GM23338 (cell line): ENCODE data around the gene TUBD1. TPM values are rescaled to one million over a fixed set of nuclear protein-coding genes. Genes with fewer than 3 reads are reported as not detected.
"Not testable (repeated sequence)": the region's sequence is repeated elsewhere in the genome, so short reads cannot be mapped to it uniquely, and the experiment has no call there.

Experiments
- ATAC-seq: fragments of 200-7000 bp; cut with Tn5 transposase; 3 replicates; pipeline ENCODE4 v1.9.1; 2020
- DNase-seq: peaks from one replicate; pipeline ENCODE4 v3.0.0-alpha.2; 2015; ENCODE audit warnings: low spot score
- H2AFZ ChIP-seq: fragments of 200-600 bp; sonication (generic); 2 replicates; pipeline ENCODE4 v1.8.0; 2016; ENCODE audit warnings: antibody characterized with exemption, mild to moderate bottlenecking, moderate library complexity
- H3F3A ChIP-seq: fragments of 200-600 bp; sonication (generic); replicated peaks from 2 replicates; pipeline ENCODE4 v1.8.0; 2017; ENCODE audit warnings: antibody characterized with exemption, mixed run types, low read depth
- H3K27ac ChIP-seq: fragments of 200-600 bp; sonication (generic); 2 replicates; pipeline ENCODE4 v1.6.1; 2016; ENCODE audit warnings: low read depth
- H3K27me3 ChIP-seq: fragments of 200-600 bp; sonication (generic); 2 replicates; pipeline ENCODE4 v1.8.0; 2016; ENCODE audit warnings: mild to moderate bottlenecking, mixed run types, moderate library complexity; ENCODE audit not compliant: insufficient read depth
- H3K36me3 ChIP-seq: fragments of 200-600 bp; sonication (generic); 2 replicates; pipeline ENCODE4 v1.8.0; 2016; ENCODE audit warnings: mild to moderate bottlenecking; ENCODE audit not compliant: insufficient read depth
- H3K4me1 ChIP-seq: fragments of 200-600 bp; sonication (generic); 2 replicates; pipeline ENCODE4 v1.8.0; 2016; ENCODE audit warnings: mild to moderate bottlenecking, moderate library complexity; ENCODE audit not compliant: insufficient read depth
- H3K4me2 ChIP-seq: fragments of 200-600 bp; sonication (generic); 2 replicates; pipeline ENCODE4 v1.7.1; 2017; ENCODE audit warnings: mixed run types
- H3K4me3 ChIP-seq: fragments of 200-600 bp; sonication (generic); 2 replicates; pipeline ENCODE4 v1.6.1; 2016; ENCODE audit warnings: mixed run types
- H3K79me2 ChIP-seq: fragments of 200-600 bp; sonication (generic); replicated peaks from 2 replicates; pipeline ENCODE4 v1.8.0; 2017; ENCODE audit warnings: mild to moderate bottlenecking; ENCODE audit not compliant: insufficient read depth
- H3K9me2 ChIP-seq: fragments of 200-600 bp; sonication (generic); 2 replicates; pipeline ENCODE4 v1.8.0; 2017; ENCODE audit not compliant: insufficient read depth
- H4K20me1 ChIP-seq: fragments of 200-600 bp; sonication (generic); replicated peaks from 2 replicates; pipeline ENCODE4 v1.8.0; 2017; ENCODE audit warnings: mild to moderate bottlenecking; ENCODE audit not compliant: insufficient read depth
- H3K27ac Mint-ChIP-seq: 2 replicates; pipeline ENCODE4 v1.8.0; 2020; ENCODE audit warnings: inconsistent platforms, mild to moderate bottlenecking, moderate library complexity, mixed read lengths
- H3K27me3 Mint-ChIP-seq: 3 replicates; pipeline ENCODE4 v1.8.0; 2022; ENCODE audit warnings: low read depth, mild to moderate bottlenecking, moderate library complexity, mixed read lengths, inconsistent platforms; ENCODE audit not compliant: insufficient read depth, poor library complexity
- H3K36me3 Mint-ChIP-seq: 3 replicates; pipeline ENCODE4 v1.8.0; 2021; ENCODE audit warnings: low read depth, mild to moderate bottlenecking, inconsistent platforms, moderate library complexity, mixed read lengths
- H3K4me1 Mint-ChIP-seq: 3 replicates; pipeline ENCODE4 v1.8.0; 2020; ENCODE audit warnings: mild to moderate bottlenecking, inconsistent platforms, mixed read lengths
- H3K4me3 Mint-ChIP-seq: 3 replicates; pipeline ENCODE4 v1.8.0; 2021; ENCODE audit warnings: moderate library complexity, mild to moderate bottlenecking, inconsistent platforms, mixed read lengths
- H3K9me3 Mint-ChIP-seq: 3 replicates; pipeline ENCODE4 v1.8.0; 2020; ENCODE audit warnings: moderate library complexity, mild to moderate bottlenecking, inconsistent platforms, mixed read lengths
- CREB1 ChIP-seq: fragments of 250-450 bp; sonication (Bioruptor Pico); IDR thresholded peaks from 2 replicates; pipeline ENCODE4 v1.5.0; 2020; ENCODE audit warnings: low read depth, mild to moderate bottlenecking, moderate library complexity
- EZH2 ChIP-seq: fragments of 200-600 bp; sonication (generic); IDR thresholded peaks from one replicate; pipeline ENCODE4 v1.8.0; 2017; ENCODE audit warnings: antibody characterized with exemption, mild to moderate bottlenecking, low read depth; ENCODE audit not compliant: unreplicated experiment
- EZH2phosphoT487 ChIP-seq: fragments of 200-600 bp; sonication (generic); IDR thresholded peaks from one replicate; pipeline ENCODE4 v1.8.1; 2018; ENCODE audit warnings: antibody characterized with exemption; ENCODE audit not compliant: unreplicated experiment
- JUNB ChIP-seq: IDR thresholded peaks from one replicate; pipeline ENCODE4 v1.6.1; 2016; ENCODE audit warnings: antibody characterized with exemption; ENCODE audit not compliant: unreplicated experiment
- NANOG ChIP-seq: IDR thresholded peaks from 2 replicates; pipeline ENCODE4 v1.6.1; 2016; ENCODE audit warnings: antibody characterized with exemption, borderline replicate concordance
- POLR2AphosphoS5 ChIP-seq: IDR thresholded peaks from 2 replicates; pipeline ENCODE4 v1.6.1; 2016; ENCODE audit warnings: antibody characterized with exemption, low read depth
- ZNF114 ChIP-seq: fragments of 250-450 bp; sonication (Bioruptor Pico); IDR thresholded peaks from 2 replicates; pipeline ENCODE4 v1.5.0; 2020; ENCODE audit warnings: mild to moderate bottlenecking, moderate library complexity
- polyA plus RNA-seq: library from polyadenylated mRNA; unstranded; fragments of >200 nt; fragmentation: Nextera tagmentation; extraction: Ambion mirVana; gene quantifications from 2 replicates; pipeline ENCODE4 v1.2.1, GENCODE V29; 2016
- total RNA-seq: library from RNA; depleted of rRNA; stranded (reverse); fragments of >200 nt; shearing (Covaris generic); gene quantifications from 2 replicates; pipeline ENCODE4 v1.2.3, GENCODE V29; 2014
- TF ChIP-seq, protein P1 (sequence below): fragments of 250-450 bp; sonication (Bioruptor Pico); IDR thresholded peaks from 2 replicates; pipeline ENCODE4 v1.5.0; 2020; ENCODE audit warnings: mild to moderate bottlenecking, moderate library complexity
- TF ChIP-seq, protein P2 (sequence below): IDR thresholded peaks from one replicate; pipeline ENCODE4 v1.6.1; 2018; ENCODE audit warnings: antibody characterized with exemption; ENCODE audit not compliant: unreplicated experiment
- TF ChIP-seq, protein P3 (sequence below), 2 experiments: fragments of 200-600 bp in 1 of 2; sonication (generic) in 1 of 2; conservative IDR thresholded peaks; 2 replicates each; pipeline versions ENCODE4 v1.5.1 to v1.6.1; 2016 to 2017; ENCODE audit warnings: antibody characterized with exemption in 2 of 2, low read depth in 2 of 2, mild to moderate bottlenecking in 2 of 2, moderate library complexity in 1 of 2

TUBD1 gene
- total and polyA plus RNA-seq, 2 experiments from 2014 or later, result 11.6 to 13.8 TPM

DNA sequence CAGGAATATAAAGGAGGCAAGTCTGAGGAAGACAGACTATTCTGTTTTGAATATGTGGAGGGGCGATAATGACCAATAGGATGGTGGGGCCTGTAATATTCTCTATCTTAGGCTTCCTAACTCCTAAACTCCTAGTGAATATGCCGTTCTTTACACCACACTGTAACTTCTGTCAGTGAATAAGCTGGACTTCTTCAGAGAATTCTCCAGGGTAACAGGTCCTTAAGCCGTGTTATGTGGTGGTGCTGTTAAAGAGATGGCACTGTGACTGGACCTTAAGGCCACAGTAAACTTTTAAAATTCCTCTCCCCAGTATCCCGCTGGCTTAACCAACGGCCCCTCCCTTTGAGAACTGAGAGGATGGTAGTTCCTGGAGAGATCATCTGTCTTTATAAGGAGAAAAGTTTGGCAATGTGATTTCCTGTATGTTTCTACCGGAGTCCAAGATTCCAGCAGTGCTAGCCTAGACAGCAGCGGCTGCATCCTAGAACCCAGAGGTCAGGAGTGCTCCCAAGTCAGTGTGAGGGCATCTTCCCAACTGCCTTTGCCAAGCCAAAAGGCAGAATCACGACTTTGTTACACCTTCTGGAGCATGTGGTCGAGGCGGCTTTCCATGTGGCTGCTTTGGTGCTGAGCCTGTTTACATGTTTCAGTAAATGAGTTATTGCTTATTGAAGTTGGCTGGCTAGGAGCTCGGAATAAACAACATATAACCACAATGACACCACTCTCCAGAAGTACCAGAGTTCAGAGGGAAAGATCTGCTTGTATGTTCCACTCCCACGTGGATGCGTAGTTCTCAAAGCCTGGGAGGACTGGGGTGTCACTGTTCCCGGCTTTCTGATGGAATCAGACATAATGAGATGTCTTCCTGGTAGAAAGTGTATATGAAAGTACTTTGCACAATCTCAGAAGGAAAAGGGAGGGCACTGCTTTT lies 41.0 kb downstream of the TUBD1 start (continued):
- TF ChIP-seq, protein P1, sequence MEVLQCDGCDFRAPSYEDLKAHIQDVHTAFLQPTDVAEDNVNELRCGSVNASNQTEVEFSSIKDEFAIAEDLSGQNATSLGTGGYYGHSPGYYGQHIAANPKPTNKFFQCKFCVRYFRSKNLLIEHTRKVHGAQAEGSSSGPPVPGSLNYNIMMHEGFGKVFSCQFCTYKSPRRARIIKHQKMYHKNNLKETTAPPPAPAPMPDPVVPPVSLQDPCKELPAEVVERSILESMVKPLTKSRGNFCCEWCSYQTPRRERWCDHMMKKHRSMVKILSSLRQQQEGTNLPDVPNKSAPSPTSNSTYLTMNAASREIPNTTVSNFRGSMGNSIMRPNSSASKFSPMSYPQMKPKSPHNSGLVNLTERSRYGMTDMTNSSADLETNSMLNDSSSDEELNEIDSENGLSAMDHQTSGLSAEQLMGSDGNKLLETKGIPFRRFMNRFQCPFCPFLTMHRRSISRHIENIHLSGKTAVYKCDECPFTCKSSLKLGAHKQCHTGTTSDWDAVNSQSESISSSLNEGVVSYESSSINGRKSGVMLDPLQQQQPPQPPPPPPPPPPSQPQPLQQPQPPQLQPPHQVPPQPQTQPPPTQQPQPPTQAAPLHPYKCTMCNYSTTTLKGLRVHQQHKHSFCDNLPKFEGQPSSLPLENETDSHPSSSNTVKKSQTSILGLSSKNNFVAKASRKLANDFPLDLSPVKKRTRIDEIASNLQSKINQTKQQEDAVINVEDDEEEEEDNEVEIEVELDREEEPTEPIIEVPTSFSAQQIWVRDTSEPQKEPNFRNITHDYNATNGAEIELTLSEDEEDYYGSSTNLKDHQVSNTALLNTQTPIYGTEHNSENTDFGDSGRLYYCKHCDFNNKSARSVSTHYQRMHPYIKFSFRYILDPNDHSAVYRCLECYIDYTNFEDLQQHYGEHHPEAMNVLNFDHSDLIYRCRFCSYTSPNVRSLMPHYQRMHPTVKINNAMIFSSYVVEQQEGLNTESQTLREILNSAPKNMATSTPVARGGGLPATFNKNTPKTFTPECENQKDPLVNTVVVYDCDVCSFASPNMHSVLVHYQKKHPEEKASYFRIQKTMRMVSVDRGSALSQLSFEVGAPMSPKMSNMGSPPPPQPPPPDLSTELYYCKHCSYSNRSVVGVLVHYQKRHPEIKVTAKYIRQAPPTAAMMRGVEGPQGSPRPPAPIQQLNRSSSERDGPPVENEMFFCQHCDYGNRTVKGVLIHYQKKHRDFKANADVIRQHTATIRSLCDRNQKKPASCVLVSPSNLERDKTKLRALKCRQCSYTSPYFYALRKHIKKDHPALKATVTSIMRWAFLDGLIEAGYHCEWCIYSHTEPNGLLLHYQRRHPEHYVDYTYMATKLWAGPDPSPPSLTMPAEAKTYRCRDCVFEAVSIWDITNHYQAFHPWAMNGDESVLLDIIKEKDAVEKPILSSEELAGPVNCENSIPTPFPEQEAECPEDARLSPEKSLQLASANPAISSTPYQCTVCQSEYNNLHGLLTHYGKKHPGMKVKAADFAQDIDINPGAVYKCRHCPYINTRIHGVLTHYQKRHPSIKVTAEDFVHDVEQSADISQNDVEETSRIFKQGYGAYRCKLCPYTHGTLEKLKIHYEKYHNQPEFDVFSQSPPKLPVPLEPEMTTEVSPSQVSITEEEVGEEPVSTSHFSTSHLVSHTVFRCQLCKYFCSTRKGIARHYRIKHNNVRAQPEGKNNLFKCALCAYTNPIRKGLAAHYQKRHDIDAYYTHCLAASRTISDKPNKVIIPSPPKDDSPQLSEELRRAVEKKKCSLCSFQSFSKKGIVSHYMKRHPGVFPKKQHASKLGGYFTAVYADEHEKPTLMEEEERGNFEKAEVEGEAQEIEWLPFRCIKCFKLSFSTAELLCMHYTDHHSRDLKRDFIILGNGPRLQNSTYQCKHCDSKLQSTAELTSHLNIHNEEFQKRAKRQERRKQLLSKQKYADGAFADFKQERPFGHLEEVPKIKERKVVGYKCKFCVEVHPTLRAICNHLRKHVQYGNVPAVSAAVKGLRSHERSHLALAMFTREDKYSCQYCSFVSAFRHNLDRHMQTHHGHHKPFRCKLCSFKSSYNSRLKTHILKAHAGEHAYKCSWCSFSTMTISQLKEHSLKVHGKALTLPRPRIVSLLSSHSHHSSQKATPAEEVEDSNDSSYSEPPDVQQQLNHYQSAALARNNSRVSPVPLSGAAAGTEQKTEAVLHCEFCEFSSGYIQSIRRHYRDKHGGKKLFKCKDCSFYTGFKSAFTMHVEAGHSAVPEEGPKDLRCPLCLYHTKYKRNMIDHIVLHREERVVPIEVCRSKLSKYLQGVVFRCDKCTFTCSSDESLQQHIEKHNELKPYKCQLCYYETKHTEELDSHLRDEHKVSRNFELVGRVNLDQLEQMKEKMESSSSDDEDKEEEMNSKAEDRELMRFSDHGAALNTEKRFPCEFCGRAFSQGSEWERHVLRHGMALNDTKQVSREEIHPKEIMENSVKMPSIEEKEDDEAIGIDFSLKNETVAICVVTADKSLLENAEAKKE (CRISPR knock-in tag), result no peak
- TF ChIP-seq EZH2phosphoT487 (no peak), POLR2AphosphoS5 (no peak), CREB1 (CRISPR knock-in tag) (no peak), NANOG (no peak), ZNF114 (CRISPR knock-in tag) (no peak), JUNB (no peak), EZH2 (no peak)
- TF ChIP-seq, protein P2, sequence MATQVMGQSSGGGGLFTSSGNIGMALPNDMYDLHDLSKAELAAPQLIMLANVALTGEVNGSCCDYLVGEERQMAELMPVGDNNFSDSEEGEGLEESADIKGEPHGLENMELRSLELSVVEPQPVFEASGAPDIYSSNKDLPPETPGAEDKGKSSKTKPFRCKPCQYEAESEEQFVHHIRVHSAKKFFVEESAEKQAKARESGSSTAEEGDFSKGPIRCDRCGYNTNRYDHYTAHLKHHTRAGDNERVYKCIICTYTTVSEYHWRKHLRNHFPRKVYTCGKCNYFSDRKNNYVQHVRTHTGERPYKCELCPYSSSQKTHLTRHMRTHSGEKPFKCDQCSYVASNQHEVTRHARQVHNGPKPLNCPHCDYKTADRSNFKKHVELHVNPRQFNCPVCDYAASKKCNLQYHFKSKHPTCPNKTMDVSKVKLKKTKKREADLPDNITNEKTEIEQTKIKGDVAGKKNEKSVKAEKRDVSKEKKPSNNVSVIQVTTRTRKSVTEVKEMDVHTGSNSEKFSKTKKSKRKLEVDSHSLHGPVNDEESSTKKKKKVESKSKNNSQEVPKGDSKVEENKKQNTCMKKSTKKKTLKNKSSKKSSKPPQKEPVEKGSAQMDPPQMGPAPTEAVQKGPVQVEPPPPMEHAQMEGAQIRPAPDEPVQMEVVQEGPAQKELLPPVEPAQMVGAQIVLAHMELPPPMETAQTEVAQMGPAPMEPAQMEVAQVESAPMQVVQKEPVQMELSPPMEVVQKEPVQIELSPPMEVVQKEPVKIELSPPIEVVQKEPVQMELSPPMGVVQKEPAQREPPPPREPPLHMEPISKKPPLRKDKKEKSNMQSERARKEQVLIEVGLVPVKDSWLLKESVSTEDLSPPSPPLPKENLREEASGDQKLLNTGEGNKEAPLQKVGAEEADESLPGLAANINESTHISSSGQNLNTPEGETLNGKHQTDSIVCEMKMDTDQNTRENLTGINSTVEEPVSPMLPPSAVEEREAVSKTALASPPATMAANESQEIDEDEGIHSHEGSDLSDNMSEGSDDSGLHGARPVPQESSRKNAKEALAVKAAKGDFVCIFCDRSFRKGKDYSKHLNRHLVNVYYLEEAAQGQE, result no peak
- TF ChIP-seq, protein P3, sequence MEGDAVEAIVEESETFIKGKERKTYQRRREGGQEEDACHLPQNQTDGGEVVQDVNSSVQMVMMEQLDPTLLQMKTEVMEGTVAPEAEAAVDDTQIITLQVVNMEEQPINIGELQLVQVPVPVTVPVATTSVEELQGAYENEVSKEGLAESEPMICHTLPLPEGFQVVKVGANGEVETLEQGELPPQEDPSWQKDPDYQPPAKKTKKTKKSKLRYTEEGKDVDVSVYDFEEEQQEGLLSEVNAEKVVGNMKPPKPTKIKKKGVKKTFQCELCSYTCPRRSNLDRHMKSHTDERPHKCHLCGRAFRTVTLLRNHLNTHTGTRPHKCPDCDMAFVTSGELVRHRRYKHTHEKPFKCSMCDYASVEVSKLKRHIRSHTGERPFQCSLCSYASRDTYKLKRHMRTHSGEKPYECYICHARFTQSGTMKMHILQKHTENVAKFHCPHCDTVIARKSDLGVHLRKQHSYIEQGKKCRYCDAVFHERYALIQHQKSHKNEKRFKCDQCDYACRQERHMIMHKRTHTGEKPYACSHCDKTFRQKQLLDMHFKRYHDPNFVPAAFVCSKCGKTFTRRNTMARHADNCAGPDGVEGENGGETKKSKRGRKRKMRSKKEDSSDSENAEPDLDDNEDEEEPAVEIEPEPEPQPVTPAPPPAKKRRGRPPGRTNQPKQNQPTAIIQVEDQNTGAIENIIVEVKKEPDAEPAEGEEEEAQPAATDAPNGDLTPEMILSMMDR (conservative IDR thresholded peaks at IDR 0.05; ENCODE audit: low read depth in 2 of 2), result no peak

DNA sequence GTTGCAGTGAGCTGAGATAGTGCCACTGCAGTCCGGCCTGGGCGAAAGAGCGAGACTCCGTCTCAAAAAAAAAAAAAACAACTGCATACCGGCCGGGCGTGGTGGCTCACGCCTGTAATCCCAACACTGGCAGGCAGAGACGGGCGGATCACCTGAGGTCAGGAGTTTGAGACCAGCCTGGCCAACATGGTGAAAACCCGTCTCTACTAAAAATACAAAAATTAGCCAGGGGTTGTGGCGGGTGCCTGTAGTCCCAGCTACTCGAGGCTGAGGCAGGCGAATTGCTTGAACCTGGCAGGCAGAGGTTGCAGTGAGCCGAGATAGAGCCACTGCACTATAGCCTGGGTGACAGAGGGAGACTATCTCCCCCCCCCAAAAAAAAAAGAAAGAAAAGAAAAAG lies 42.4 kb downstream of the TUBD1 start:
- H3K27me3 ChIP-seq, H3K4me3 Mint-ChIP-seq, H3K36me3 Mint-ChIP-seq, H3K4me2 ChIP-seq, H3K27ac ChIP-seq, H4K20me1 ChIP-seq, H3K36me3 ChIP-seq, H3K9me2 ChIP-seq, H3K9me3 Mint-ChIP-seq, H2AFZ ChIP-seq, H3K4me3 ChIP-seq, H3K79me2 ChIP-seq, H3F3A ChIP-seq, ATAC-seq, DNase-seq, H3K27ac Mint-ChIP-seq: not testable (repeated sequence)
- peaks cover 39% of the 10 kb centered on the region for H3K4me1 Mint-ChIP-seq
- peaks cover 21% of the 10 kb centered on the region for H3K27me3 Mint-ChIP-seq
- peaks cover 16% of the 10 kb centered on the region for H3K4me1 ChIP-seq
